GM18526 (cell line): ENCODE measurements around the gene LMO7.

Experiments used
- POLR2A ChIP-seq: IDR thresholded peaks from 3 replicates; pipeline ENCODE4 v1.6.1; 2011; ENCODE audit not compliant: insufficient read length; ENCODE audit errors: extremely low read depth

Gene LMO7

DNA sequence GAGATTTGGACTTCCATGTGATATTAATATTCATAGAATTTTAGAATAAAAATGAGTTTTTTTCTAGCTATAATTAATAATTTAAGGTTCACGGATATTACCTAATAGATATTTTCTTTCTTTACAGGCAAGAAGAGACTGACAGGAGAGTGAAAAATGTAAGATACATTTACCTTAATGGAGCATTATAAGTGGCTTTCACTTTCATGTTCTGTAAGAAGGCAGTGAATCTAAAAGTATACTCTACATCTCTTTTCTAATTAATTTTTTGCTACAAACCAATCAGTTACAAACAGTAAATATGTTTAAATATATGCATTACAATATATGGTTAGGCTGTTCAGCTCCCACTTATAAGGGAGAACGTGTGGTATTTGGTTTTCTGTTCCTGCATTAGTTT, 159.1 kb downstream of the LMO7 start:
- TF ChIP-seq POLR2A: no peak

DNA sequence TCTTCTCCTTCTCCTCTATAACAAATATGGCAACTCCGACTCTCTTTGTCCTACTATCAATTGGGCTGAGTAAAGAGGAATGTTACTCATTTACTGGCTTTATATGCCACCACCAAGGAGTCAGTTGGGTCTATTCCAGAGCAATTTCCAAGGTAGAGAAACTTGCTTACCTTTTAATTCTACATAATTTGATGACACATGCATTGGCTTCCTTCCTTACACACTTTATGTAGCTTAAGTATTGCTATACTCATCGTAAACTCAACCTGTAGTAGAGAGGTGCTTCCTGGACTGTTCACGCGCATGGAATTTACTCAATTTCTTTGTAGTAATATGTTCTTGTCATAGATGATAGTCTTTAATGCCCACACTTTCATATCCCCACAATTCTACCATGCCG, 160.7 kb downstream of the LMO7 start:
- no peak for TF ChIP-seq POLR2A

DNA sequence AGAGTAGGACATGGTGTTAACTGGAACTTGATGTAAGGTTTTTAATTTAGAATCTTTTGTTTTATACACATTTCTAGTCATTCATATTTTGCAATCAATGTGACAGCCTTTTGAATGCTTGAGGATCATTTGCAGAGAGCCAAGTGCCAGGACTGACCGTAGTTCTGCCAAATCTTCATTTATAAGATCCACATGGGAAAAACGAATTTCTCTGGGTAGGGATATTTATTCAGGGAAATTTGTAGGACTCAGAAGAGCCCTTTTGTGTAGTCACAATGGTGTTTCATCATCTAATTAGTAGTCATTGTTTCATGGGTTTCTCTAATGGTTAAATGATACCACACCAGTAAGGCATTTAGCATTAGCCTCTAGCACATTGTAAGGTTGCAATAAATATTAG, 161.1 kb downstream of the LMO7 start:
- no peak for TF ChIP-seq POLR2A

DNA sequence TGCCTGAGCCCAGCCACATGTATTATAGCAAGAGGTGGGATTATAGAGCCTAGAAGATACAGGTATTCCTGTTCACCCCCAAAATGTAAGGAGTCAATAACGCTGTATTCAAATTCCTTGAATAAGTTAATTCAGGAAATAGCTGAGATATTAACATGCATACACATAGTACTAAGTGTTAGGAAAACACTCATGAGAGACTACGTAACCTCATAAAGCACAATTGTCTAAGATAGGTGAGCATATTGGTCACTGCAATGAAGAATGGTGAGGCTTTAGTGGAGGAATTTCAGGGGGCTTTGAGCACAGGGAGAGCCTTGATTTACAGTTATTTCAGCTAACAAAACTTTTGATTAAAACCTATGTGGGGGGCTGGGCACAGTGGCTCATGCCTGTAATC, 161.6 kb downstream of the LMO7 start:
- TF ChIP-seq POLR2A: no peak

DNA sequence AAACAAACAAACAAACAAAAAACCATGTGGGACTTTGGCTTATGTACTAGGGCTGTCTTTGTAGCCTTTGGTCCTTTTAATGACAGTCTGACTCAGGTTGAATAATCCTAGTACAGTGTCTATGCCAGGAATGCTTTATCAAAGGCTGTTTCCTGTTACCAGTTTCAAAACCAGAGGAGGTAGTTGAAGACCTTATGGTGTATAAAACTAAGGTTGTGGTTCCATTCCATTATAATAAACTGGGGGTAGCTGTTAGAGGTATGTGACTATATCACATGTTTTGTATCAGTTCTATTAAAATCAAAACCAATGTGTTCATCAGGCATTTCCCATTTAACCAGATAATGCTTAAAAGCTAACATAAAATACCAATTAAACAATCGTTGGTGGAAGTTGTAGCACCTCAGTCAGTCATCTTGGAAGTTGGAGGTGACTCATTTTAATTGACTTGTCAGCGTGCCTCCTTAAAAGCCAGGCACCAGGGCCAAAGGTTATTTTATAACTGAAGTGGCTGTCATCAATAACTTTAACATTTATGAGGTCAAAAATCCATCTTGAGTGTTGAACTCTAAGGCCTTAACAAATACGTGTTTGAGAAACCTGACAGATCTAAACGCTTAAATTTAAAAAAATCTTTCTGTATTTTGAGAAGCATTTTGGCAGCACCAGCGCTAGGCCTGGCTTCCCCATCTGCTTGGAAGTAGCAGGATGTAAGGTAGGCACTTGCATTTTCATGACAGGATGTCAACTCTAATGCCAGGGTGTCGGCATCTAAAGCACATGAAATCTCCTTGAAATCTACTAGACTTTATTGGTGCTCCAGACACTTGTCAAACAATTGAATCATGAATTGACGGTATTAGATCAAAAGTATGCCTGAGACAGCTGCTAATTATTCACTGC, 162.5 kb downstream of the LMO7 start:
- no peak for TF ChIP-seq POLR2A

DNA sequence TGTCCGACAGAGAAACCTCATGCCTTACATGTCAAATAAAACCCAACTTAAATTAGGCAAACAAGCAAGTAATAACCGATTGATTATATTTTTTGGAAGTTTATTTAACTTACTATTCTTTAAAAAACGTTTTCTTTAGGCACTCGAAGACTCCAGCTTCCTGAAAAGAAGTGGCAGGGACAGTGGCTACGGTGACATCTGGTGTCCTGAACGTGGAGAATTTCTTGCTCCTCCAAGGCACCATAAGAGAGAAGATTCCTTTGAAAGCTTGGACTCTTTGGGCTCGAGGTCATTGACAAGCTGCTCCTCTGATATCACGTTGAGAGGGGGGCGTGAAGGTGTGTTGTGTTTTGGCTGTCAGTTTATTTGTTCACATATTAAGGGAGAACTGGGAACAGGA, 164.4 kb downstream of the LMO7 start:
- no peak for TF ChIP-seq POLR2A

DNA sequence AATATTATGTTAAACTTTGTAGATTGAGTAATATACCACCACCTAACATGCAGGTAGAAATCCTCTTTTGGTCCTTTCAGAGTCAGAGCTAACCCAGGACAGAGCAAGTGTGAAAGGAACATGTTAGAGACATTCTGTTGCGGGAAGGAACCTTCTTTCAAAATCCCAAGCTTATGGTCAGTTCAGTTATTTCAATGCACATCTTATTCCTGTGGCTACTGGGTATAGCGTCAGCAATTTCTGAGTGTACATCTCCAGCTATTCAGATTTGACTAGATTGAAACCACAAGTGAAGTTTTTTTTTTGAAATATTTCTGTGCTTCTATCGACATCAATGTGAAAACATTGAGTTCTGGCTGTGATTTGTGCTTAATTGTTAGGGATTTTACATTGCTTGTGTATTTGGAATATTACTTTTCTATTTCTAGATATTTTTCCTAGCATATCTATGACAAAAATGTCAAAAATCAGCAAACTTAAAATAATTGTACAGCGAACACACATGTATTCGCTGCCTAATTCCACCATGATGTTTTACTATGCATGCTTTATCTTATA, 165.3 kb downstream of the LMO7 start:
- TF ChIP-seq POLR2A: no peak

DNA sequence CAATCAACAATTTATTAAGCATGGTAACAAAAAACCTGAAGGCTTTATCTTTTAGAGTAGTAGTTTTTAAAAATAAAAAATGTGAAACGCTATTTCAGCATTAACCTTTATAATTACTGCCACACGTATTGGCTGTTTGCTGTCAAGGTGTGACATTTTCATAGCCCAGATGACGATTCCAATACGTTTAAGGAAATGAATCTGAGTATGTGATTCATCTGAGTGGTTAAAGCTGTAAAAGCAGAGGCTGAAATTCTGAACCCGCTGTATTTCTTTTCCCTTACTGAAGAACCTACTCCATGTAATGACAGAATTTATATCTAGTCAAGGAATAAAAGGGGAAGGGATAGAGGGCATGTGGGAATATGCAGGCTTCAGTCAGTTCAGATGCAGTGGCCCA, 166.0 kb downstream of the LMO7 start:
- no peak for TF ChIP-seq POLR2A

DNA sequence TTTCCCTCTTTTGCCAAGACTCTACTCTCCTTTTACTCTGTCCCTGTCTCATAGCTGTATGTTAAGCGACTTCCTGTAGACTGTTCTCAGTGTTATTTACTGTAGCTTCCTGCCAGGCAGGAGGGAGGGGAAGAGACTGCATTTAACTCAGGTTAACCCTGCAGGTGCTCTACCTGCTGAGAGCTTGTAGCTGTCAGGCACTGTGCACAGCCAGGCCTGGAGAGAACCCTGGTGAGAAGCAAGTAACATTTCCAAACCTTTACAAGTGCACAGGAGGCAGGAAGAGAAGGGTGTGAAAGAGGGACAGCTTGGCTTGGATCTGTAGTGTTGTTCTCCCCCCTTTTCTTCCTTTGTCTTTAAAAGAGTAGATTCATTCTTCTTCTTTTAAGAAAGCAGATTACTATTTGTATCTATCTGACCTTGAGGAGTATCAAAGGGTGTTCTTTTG, 167.1 kb downstream of the LMO7 start:
- TF ChIP-seq POLR2A: no peak

DNA sequence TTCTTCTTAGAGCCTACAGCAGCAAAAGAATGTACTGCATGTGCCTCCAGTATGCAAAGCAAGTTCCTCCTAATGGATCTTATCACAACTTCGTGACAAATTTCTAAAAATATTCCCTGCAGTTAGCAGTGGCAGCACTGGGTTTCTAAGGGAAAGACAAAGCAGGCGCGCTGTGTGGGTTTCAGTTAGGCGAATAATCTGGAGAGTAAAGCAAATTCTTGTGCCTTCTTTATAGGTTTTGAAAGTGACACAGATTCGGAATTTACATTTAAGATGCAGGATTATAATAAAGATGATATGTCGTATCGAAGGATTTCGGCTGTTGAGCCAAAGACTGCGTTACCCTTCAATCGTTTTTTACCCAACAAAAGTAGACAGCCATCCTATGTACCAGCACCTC, 167.9 kb downstream of the LMO7 start:
- TF ChIP-seq POLR2A: no peak

DNA sequence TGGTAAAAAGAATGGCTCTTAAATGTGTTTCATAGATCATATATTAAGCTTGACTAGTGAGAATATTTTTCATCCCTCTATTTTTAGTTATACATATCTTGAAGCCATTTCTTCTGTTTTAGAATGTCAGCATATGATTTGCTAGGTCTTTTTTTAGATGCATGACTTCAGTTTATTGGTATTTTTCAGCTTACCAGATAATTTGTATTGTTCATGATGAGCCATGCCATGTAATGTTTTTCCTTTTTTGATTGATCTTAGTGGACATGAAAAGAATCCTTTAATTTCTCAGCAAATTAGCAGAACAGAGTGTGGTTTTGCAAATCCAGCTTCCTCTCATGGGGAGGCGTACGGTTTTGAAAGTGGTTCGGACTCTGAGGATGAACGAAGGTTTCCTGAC, 168.5 kb downstream of the LMO7 start:
- no peak for TF ChIP-seq POLR2A

DNA sequence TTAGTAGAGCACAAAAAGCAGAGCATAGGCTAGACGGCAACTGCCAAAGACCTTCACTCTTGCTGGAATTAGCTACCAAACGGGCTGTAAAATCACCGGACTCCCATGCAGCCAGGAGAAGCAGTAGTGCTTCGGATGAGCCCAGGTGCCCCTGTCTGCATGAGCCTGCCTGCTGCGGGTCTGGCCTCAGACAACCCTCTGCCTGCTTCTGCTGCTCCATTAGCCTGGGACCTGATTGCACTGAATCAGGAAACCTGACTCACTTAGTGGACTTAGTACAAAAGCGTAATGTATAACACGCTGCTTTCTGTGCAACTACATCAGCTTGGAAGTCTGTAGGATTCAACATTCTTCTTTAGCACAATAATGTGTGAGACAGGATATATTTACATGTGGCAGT, 170.0 kb downstream of the LMO7 start:
- no peak for TF ChIP-seq POLR2A

DNA sequence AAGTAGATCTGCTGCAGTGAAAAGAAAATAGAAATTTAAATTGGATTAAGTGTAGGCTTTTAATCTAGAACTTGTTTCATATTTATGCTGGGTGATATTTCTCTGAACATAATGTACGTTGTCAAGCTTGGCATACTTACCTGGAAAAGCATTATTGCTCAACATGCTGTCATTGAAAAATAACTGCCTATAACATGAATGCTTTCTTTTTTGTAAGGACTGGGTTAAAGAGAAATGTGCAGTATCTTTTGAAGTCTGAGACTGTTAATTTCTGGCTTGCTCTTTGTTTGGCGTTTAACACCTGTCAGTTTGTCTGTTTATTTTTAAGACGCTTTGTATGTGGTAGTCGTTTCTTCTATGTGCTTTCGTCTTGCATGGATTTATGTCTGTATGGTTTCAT, 175.2 kb downstream of the LMO7 start:
- no peak for TF ChIP-seq POLR2A

DNA sequence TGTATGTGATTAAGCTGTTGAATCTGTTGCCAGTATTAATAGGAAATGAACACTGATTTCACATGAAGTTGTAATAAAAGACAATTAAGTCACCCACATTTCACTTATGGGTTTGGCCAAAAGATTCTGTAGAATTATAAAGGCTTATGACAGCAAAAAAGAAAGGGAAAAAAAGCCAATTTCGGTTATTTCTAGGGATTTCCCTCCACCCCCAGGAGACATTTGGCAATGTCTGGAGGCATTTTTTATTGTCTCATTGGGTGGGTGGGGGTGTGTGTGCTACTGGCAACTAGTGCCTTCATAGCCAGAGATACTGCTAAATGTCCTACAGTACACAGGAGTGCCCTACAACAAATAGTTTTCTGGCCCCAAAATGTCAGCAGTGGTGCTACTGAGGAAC, 175.7 kb downstream of the LMO7 start:
- TF ChIP-seq POLR2A: no peak

DNA sequence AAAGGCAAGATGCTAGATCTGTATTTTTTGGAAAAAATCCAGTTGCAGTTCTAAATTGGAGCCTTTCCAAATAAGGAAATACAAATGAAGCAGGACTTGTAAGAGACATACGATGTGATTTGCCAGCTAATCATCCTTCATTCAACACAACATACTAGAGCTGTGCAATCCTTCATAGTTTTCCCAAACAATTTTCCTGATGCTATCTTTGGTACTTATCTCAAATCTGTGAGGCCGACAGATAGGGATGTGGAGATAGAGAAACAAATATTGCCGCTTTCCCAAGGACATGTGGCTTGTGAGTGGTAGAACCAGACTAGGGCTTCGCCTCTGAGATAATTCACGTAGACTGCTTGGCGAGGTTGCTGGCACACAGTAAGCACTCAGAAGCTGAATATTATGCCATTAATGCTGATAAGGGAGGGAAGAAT, 176.6 kb downstream of the LMO7 start:
- no peak for TF ChIP-seq POLR2A

DNA sequence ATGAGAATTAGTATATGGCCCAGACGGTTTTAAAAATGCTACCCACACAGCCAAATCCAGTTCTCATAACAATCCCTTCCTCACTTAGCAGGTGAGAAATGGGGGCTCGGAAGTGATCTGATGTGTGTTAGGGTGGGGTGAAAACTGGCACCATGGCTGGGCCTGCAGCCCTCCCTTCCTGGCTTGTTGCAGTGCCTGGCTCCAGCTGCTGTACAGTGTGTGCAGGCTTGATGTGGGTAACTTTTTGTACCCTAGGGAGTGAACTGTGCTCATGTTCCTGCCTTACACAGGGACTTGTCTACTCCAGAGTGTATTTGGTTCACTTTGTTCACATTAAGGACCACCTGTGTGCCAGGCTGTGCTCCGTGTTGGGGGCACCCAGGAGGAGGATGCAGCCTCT, 177.2 kb downstream of the LMO7 start:
- TF ChIP-seq POLR2A: no peak
